Activated CD4-positive, CD25-positive, alpha-beta regulatory T cell (primary cell): Measurements from ENCODE around the gene GPR89A.
"Not testable (repeated sequence)": the region's sequence is repeated elsewhere in the genome, so short reads cannot be mapped to it uniquely, and the experiment has no call there.

Source experiments
- DNase-seq, 4 experiments: peaks; one replicate each; lab custom pipeline; 2025; lab: John Stamatoyannopoulos, UW

The GPR89A gene

DNA sequence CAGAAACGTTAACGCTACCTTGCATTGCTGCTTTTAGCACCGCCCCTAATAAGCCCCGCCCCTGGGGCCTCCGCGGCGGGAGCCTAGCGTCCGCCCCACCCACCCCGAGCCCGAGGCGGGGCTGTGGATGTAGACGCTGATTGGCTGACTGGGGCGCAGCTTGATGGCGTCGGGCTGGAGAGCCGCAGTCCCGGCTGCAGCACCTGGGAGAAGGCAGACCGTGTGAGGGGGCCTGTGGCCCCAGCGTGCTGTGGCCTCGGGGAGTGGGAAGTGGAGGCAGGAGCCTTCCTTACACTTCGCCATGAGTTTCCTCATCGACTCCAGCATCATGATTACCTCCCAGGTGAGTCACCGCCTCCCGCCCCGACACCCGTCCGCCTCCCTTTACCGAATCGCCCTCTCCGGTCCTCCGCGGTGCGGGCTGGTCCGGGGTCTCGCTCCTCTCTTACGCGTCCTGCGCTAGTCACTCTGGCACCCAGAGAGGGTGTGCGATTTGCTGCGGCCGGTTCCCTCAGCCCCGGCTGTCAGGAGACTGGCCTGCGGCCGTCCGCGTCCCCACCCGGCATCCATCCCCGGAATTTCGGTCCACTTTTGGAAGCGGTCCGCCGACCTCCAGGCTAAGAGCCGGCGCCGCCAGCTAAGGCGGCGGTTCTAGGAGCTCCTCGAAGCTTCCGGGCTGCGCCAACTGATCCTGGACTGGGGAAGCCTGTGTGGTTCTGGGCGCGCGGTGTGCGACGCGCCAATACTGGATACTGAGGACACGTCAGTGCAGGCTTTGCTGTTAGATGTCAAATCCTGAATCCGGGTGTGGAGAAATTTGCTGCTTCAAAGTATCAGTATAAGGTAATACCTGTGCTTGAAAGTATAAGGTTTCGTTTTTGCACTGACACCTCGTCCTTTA is at the start of gene GPR89A:
TSS of gene GPR89A (plus strand) at position 156 of the 901 bp plus-strand sequence. CDS start at position 302, 146 bp downstream.
- peak; percentile 78 to 94 (median 88) for DNase-seq

DNA sequence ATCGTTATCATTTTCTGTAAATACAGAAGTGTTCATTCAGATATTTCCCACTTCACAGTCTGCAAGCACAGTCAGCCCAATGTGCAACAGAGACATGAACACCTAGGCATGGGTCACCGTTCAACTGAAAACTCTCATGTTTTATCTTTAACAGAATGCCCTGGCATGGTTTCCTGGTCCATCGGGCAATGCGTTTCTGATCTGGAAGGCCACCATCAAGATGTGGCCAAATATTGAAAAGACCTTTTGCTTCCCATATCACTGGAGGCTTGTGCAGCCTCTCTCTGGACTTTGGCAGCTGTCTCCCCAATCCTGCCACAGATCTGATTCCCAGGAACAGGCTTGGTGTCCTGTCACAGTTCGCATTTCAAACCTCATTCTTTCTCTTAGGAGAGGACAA is 21.0 kb upstream of the GPR89A start:
- not testable (repeated sequence) for DNase-seq

DNA sequence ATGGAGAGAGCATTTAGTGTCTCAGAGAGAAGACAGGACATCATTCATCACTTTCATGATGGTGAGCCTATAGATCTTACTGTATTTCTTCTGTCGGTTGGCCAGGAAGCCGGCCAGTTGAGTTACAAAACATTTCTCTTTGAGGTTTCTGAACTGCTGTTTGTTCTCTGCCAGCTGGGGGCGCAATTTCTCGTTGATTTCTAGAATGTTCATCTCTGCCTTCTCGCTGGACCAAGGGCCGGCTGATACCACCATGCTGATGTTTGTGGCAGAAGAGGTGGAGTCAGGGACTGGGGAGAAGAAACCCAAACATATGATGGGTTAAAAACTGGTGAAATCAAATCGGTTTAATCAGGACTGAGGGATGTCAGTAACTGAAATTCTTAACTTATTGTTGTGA is 17.0 kb upstream of the GPR89A start:
- DNase-seq = peak in 1 of 4 experiments; percentile 6

DNA sequence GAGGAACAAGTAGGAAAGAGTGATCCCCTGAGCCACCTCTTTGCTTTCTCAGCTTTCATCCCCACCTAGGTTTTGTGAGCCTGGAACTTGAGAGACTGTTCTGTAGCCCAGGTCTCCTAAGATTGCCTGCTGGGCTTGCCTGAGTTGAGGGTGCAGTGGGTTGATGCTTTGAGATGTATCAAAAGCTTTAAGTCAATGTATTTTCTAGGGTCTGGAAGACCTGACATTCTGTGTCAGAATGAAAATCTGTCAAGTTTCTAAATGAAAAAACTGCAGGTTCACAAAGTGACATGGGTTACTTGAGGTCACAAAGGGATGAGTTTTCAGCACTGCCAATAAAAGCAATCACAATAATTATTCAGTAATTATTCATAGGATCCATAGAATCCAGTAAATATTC is 15.4 kb upstream of the GPR89A start:
- not testable (repeated sequence) for DNase-seq

DNA sequence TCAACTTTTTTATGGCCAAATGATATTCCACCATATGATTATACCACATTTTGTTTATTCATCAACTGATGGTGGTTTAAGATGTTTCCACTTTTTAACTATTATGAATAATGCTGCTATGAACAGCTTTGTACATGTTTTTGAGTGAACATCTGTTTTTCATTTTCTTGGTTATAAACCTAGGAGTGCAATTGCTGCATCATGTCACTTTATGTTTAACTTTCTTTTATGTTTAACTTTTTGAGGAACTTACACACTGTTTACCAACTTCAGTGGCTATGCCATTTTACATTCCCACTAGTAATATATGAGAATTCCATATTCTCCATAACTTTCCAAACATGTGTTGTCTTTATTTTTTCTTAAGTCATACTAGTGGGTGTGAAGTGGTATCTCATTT is 12.4 kb upstream of the GPR89A start:
- not testable (repeated sequence) for DNase-seq

DNA sequence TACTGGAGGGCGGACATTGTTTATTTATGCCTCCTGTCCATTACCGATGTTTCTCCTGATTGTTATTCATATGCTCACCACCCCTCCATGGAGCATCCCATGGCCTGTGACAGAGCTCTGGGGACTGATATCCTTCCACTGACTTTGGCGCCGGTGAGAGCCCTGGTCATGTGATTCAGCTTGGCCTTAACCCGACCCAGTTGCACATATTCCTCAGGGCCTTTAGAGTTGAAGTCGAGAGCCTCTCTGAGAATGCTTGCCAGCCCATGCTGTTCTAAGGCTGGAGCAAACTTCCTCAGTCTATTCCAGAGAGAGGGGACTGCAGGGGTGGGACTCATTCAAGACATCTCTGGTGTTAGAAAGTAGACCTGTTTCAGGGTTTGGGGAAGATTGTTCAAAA is 11.6 kb upstream of the GPR89A start:
- DNase-seq = not testable (repeated sequence)

DNA sequence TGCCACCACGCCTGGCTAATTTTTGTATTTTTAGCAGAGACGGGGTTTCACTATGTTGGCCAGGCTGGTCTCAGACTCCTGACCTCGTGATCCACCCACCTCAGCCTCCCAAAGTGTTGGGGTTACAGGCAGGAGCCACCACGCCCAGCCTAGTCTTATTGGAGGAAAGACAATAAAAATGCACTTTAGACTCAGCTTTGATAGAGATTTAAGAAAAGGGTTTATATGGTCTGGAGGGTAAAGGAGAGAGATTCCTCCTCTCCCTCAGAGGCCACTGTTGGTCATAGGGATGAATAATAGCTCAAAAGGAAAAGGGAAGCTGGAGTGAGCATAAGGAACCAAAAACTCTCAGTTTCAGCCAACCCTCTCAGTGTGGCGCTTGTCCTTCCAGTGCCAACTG is 8.4 kb upstream of the GPR89A start:
- not testable (repeated sequence) for DNase-seq

DNA sequence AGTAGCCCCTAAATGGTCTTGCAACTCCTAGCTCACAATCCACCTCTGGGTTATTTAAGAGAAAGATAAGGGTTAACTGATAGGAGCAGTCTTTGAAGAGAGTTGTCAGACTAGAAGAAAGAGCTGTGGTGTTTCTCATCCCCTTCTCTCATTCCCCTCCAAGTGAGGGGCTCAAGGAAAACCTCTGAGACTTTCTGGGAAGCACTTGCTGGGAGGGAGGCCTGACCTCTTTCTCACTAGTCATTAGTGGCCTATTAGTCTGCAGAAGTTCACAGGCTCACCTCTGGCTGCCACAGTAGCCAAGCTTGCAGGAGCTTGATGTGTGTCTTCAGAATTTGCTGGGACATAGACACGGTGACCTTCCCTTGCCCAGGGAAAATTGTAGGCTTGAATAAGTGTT is 6.2 kb upstream of the GPR89A start:
- no peak for DNase-seq

DNA sequence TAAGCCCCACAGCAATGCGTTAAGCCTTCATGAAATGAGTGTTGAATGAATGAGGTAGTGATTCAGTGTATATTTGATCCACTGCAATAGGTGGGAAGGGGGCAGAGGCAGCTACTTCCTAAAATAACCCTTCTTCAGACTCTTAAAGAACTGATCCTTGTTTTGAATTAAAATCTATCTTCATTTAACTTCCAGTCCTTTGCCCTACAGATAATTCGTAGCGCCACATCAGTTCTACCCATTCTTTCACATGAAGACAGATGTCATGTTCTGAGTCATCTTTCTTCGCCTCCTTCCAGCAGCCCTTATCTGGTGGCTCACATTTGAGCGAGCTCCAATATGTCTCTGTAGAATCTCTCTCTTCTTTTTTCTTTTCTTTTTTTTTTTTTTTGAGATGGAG is 948 bp upstream of the GPR89A start:
- DNase-seq = not testable (repeated sequence)

- DNase-seq = not testable (repeated sequence)
Measured at GRCh38 chr1:145607289-145607688, 499 bp upstream of the GPR89A start.

- DNase-seq = not testable (repeated sequence)
Measured at GRCh38 chr1:145610744-145611143, 3.0 kb downstream of the GPR89A start.

DNA sequence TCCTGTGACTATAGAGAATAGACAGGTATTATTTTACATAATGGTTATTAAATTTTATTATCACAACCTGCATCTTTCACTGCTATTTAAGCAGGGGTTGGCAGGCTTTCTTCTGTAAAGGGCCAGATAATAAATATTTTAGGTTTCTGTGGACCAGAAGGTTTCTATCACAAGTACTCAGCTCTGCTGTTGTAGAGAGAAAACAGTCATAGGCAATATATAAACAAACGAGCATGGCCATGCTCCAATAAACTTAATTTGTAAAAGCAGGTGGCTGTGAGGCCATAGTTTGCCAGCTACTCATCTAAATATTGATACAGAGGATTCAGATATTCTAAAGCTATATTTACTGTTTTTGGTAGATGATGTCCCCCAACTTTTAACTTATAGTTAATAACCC is 12.3 kb downstream of the GPR89A start:
- not testable (repeated sequence) for DNase-seq

GRCh38 chr1:145622177-145622576 is 14.4 kb downstream of the GPR89A start:
- not testable (repeated sequence) for DNase-seq

DNA sequence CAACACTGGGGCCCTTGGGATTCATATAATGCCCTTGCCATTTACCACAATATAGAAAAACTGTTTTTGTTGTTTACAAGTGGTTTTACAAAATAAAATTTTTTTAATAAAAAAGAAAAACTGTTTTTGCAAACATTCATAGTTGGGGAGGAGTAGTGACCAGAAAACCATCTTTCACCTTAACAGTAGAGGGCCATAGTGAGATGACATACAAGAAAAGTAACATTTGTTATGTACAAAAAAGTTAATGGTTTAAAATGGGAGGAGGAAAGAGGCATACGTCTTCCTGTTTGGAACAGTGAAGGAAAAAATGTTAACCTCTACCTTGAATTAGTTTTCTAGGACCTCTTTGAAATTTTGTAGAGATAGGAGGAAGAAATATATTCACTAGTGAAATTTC is 28.4 kb downstream of the GPR89A start:
- not testable (repeated sequence) for DNase-seq

DNA sequence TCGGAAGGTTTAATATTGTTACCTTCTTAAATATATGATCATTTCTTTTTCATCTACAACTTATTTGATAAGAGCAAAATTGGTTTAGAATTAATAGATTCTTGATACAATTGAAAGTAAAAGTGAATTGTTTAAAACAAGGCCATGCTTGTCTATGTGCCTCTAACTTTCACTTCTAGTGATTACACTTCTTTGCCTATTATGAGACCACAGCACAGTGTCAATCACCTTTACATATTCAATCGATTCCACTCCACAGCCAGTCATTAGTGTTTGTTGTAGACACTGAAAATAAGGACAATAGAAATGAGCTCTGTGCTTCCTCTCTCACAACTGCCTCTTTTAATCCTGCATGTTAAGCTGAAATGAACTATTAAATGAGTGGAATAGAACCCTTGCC is 34.1 kb downstream of the GPR89A start:
- DNase-seq = not testable (repeated sequence)

DNA sequence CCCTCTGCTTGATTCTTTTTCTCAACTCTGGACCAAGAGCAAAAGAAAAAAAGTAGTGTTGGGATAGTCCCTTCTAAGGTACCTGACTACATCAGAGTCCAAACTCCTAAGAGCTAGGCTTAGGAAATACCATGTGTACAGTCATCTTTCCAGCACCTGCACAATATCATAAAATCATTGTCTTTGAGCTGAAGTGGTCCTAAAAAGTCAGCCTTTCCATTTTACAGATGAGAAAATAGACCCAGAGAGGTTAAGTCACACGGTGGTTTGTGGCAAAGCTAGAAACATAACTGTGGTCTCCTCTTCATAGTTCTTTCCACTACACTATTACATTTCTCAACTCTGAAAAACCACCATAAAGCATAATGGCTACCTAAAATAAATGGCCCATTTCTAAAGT is 36.2 kb downstream of the GPR89A start:
- DNase-seq = not testable (repeated sequence)

DNA sequence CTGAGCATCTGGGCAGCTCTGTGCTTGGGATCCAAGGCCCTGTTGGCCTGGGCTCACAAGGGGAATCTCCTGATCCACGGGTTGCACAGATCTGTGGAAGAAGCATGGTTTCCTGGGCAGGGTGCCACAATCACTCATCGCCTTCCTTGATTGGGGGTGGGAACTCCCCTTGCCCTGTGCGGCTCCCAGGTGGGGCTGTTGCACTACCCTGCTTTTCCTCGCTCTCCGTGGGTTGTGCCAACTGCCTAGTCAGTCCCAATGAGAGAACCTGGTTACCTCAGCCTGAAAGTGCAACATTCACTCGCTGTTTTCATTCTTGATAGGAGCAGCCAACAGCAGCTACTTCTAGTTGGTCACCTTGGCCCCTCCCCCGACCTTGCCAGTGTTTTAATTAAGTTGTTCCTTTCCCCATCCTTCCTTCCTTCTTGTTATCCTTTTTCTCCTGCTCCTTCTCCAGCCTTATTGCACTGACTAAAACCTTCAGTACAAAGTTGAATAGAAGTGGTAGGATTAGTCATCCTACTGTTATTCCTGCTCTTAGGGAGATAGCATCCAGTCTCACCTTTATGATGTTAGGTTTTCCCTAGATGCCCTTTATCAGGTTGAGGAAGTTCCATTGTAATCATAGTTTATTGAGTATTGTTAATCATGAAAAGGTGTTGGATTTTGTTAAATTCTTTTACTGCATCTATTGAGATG is 48.6 kb downstream of the GPR89A start:
- DNase-seq = not testable (repeated sequence)

DNA sequence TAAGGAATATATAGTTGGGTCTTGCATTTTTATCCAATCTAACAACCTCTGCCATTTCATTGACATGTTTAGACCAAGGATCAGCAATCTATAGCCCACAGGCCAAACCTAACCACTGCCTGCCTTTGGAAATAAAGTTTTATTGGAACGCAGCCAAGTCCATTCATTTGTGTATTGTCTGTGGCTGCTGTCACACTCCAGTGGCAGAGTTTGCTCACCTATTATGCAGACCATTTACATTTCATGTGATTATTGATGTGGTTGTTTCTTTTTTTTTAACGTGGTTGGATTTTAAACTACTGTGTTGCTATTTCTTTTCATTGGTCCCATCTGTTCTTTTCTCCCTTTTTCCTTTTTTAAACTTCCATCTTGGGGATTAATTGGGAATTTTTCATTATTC is 54.7 kb downstream of the GPR89A start:
- not testable (repeated sequence) for DNase-seq

DNA sequence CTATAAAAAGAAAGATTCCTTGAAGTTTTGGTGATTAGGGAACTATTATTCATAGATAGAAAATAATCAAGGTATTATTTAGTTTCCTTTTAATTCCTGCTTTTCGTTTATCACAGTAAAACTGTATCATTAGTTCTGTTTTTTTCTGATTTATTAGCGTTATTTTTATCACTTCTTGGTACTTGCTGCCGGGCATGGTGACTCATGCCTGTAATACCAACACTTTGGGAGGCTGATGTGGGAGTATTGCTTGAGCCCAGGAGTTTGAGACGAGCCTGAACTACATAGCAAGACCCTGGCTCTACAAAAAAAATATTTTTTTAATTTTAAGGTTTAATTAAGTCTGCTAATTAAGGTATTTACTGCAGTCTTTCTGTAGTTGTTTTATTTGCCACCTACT is 57.2 kb downstream of the GPR89A start:
- DNase-seq = not testable (repeated sequence)

DNA sequence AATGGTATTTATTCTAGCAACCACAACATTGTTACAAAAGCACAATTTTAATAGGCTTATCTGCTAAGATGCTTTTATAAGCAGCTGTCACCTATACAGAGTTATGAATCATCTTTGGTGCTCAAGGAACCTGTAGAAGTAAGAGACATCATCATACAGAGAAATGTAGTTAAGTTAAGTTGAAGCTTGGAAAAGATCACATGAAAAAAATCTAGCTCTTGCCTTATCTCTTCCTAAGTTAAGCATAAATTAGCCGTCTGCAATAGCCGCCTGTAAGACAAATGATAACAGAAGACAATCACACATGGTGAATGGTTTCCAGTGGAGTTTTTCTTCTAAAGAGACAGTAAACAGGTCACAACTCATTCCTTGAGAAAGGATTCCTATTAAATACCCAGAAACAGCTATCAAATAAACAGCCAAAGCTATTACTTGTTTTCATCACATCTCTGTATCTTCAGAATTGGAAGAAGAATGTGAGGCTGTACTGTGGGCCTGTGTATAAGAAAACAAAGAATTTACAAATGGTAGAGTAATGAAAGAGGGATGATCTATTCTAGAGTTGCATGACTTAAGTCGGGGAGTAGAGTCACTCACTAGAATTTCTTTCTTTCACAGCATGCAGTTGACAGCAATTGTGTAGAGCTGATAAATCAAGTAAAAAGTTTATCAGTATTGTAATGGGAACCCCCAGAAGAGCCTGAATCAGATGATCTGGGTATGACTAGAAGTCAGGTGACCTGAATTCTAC is 63.4 kb downstream of the GPR89A start:
- not testable (repeated sequence) for DNase-seq

DNA sequence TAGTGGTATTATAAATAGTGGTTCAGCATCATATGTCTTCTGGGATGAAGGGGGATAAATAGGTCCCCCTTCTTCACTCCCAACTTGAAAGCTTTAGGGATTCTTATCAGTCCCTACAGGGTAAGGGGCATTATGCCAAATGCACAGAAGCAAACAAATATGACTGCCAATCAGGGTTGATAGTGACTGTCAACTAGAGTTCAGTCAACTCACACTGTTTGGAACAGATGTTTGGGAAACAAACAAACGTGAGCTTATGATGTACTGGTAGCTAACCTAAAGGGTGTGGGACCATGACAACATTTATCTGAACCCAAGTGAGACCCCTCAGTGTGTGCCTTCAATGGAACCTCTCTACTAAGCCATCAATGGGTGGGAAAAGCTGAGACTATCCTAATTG is 65.4 kb downstream of the GPR89A start:
- DNase-seq = not testable (repeated sequence)

DNA sequence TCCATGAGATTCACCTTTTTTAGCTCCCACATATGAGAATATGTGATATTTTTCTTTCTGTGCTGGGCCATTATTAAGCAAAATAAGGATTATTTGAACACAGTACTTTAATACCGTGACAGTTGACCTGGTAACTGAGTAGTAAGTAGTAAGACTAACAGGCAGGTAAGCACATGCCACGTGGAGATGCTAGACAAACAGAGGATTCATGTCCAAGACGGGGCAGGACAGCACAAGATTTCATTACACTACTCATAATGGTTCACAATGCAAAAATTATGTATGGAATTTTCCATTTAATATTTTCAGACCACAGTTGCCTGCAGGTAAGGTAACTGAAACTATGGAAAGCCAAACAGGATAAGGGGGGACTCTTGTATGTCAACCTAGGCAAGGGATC is 77.1 kb downstream of the GPR89A start:
- not testable (repeated sequence) for DNase-seq
